GM10847 (cell line): Measurements from ENCODE around the gene ARHGEF18.

ENCODE experiments used
- POLR2A ChIP-seq: IDR thresholded peaks from 2 replicates; pipeline ENCODE4 v1.6.1; 2011; ENCODE audit not compliant: insufficient read length; ENCODE audit errors: extremely low read depth

Gene ARHGEF18

DNA sequence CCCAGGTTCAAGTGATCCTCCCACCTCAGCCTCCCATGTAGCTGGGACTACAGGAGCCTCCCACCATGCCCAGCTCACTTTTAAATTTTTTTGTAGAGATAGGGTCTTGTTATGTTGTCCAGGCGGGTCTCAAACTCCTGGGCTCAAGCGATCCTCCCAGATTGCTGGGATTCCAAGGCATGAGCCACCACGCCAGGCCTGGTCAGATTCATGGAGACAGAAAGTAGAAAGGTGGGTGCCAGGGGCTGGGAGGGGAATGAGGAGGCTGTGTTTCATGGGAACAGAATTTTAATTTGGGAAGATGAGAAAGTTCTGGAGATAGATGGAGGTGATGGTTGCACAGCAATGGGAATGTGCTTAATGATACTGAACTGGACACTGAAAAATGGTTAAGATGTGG, 22.3 kb downstream of the ARHGEF18 start:
- TF ChIP-seq POLR2A: no peak

DNA sequence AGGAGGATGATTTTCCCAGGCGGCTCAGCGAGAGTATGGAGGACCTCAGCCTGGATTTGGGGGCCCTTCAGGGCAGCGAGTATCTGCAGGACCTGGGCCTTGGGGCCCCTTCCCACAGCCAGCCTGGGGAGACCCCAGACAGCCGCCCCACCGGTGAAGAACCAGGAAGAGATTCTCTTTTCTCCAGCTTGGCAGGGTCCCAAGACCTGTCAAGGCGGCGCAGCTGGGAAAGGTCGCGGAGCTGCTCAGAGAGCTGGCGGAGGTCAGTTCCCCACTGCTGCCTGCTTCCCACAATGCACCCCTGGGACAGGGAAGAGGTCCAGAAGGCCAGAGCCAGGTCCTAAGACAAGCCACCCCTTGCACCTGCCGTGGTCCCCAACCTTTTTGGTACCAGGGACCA, 24.1 kb downstream of the ARHGEF18 start:
- no peak for TF ChIP-seq POLR2A

DNA sequence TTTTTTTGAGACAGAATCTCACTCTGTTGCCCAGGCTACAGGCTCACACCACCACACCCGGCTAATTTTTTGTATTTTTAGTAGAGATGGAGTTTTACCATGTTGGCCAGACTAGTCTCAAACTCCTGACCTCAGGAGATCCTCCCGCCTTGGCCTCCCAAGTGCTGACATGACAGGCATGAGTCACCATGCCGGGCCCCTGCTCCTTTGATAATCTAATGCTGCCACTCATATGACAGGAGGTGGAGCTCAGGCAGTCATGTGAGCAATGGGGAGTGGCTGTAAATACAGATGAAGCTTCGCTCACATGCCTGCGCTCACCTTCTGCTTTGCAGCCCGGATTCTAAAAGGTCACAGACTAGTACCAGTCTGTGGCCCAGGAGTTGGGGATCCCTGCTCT, 25.1 kb downstream of the ARHGEF18 start:
- no peak for TF ChIP-seq POLR2A

DNA sequence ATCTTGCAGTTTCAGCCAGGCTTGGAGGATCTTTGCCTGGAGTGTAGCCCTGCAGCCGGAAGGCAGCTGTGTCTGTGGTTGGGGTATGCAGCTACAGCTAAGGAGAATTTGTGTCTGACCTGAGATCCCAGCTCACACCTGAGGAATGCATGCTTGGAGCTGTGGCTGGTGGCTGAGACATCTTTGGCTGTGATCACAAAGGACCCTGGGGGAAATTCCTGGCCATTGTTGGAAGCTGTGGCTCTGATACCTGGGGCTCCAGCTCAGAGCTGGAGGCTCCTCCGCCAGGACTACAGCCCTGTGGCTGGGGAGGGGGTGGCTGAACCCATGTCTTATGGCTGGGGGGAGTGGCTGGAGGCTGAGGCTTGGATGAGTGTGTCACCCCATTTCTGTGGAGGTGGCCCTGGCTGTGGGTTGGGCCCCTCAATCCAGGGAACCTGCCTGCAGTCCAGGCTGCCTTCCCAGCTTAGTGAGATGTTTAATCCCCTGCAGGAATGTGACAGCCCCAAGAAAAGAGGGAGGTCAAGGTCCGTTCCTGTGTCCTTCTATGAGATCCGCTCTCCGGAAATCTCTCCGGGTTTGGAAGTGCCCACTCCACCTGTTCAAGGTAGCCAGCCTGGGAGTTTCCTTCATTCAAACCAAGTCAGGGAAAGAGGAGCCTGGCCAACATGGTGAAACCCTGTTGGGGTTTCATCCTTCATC, 27.6 kb downstream of the ARHGEF18 start:
- TF ChIP-seq POLR2A: no peak

DNA sequence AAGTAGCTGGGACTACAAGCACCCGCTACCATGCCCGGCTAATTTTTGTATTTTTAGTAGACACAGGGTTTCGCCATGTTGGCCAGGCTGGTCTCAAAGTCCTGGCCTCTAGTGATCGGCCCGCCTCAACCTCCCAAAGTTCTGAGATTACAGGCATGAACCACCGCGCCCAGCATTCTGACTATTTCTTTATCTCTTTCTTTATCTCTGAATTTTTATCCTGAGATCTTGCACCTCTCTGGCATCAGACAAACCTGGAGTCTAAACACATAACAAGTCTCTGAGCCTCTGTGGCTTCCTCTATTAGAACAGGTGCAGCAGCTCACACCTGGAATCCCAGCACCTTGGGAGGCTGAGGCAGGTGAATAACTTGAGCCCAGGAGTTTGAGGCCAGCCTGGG, 28.5 kb downstream of the ARHGEF18 start:
- no peak for TF ChIP-seq POLR2A

DNA sequence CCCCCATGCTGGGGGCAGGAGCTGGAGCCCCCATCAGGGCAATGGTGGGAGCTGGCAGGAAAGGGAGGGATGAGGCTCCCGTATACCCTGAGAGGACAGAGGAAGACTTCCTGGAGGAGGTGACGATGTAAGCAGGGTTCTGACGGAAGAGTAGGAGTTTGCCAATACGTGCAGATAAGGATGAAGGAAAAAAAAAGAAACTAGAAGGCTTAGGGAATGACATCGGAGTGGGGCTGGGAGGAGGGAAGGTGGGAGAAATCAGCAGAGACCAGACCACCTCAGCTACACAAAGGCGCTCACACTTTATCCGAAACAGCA, 32.3 kb downstream of the ARHGEF18 start:
- TF ChIP-seq POLR2A: no peak

DNA sequence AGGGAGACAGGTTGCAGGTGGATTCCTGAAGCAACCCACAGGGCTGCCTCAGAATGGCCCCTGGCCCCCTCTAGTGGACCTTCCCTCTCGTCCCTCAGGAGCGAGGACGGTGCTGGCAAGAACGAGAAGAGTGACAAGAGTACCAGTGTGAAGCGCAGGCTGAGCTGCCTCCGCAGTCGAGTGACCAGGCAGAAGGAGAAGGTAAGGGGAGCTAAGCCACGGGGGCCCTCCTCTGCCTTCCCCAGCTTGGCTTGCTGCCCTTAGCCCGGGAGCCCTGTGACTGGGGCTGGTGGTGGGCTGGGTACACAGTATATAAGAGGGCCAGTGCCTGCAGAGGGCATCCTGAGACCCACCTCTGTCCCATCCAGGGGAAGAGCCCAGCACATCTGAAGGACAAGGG, 34.0 kb downstream of the ARHGEF18 start:
- no peak for TF ChIP-seq POLR2A

DNA sequence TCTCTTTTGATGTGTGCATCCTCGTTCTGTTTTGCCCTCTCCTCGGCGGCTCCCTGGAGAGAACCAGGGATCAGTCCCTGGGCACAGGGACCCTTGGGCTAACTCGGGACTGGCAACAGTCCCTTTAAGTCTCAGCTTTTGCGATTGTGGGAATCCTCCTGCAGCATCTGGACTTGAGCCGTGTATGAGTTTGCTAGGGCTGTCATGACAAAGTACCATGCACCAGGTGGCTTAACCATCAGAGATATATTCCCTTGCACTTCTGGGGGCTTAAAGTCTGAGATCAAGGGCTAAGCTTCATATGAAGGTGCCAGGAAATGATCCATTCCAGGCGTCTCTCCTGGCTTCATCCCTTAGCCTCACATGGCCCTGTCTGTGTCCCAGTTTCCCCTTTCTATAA, 34.5 kb downstream of the ARHGEF18 start:
- TF ChIP-seq POLR2A: no peak

DNA sequence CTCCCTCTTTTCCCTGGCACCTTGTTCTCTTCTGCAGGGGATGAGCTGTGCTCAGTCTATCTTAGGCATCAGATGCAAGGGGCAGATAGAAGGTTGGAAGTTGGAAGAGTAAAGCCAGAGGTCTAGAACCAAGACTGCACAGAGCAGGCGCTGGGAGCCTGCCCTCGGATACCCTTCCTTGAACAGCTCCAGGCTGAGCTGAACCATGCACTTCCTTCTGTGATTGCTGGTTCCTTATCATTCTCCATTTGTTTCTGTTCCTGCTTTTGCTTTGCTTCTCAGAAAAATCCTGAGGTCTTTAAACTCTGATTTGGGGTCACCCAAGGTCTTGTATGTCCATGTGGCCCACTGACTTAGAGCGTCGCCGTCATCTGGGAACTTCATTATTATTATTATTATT, 36.3 kb downstream of the ARHGEF18 start:
- TF ChIP-seq POLR2A: no peak

DNA sequence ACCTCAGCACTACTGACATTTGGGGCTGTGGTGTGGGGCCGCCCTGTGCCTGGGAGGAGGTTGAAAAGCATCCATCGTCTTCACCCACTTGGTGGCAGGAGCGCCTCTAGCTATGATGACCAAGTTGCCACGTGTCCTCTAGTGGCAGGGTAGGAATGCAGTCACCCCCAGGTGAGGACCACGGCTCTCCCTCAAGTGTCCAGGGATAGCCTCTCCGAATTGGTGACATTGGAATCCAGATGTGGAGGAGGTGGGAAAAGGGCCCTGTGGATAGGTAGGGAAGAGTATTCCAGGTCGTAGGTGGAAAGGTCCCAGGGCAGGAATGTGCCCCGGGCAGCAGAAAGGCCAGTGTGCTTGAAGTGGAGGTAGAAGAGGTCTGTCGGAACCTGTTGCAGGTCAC, 37.6 kb downstream of the ARHGEF18 start:
- TF ChIP-seq POLR2A: no peak

DNA sequence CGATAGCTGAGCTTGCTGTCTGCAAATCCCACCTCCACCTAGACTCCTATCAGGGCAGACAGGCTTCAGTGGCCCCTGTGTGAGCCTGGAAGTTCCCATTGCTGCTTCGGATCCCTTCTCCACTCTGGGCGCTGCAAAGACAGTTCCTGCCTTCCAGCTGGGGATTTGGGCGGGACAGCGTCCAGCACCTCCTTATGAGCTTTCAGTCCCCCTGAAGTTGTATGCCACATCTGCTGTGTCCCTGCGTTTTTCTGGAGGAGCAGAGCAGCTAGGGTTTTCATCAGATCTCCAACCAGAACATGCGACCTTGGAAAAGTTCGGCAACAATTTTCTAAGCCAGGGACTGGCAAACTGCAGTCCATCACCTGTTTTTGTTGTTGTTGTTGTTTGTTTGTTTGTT, 38.0 kb downstream of the ARHGEF18 start:
- no peak for TF ChIP-seq POLR2A

DNA sequence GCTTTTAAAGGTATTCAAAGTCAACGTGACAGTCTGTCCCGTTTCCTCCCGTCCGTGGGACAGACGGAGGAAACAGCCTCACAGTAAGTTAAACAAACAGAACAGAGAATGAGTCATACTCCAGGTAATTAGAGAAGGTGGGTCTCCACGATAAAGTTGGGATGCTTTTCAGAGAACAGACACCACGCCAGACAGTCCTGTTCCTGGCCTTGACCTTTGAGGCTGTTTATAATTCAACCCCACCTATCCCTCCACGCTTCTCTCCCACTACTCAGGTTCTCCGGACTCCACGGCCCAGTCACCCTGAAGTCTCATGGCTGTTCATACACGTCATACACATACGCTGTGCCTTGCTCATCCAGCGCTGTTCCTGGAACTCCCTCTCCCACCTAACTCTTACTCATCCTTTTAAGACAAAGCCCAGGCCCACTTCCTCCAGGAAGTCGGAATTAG, 42.5 kb downstream of the ARHGEF18 start:
- TF ChIP-seq POLR2A: no peak

DNA sequence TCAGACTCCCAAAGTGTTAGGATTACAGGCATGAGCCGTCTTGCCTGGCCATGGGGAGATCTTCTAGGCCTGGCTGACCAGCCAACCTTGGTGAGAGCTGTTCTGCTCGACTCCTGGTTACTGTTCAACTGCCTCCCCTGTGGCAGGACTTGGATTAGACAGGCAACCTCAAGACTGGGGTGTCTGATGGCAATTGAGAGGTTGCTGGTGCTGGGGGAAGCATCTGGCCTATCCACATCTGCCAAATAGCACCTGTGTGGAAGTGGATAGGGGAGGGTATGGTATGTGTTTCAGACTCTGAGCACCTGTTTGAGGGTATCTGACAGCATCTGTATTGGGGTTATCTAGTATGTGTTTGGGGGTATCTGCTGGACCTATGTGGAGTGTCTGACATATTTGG, 44.7 kb downstream of the ARHGEF18 start:
- TF ChIP-seq POLR2A: no peak

DNA sequence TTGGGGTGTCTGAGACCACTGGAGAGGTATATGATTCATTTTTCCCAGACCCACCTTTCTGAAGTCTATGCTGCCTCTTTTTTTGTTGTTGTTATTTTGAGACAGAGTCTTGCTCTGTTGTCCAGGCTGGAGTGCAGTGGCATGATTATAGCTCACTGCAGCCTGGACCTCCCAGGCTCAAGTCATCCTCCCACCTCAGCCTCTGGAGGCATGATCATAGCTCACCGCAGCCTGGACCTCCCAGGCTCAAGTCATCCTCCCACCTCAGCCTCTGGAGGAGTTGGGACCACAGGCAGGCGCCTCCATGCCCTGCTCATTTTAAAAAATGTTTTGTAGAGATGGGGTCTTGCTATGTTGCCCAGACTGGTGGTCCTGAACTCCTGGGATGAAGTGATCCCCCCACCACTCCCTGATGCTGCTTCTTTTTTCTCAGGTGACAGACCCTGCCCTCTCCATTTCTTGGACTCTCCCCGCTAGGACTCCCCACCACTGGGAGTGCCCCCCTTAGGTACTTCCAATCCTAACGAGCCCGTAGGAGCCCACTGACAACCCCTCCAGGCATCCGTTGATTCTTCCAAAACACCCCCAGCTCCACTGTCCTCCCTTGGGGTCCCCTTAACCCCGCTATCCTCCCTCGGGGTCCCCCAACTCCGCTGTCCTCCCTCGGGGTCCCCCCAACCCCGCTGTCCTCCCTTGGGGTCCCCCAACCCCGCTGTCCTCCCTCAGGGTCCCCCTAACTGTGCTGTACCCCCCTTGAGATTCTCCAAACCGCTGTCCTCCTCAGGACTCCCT, 45.4 kb downstream of the ARHGEF18 start:
- no peak for TF ChIP-seq POLR2A

DNA sequence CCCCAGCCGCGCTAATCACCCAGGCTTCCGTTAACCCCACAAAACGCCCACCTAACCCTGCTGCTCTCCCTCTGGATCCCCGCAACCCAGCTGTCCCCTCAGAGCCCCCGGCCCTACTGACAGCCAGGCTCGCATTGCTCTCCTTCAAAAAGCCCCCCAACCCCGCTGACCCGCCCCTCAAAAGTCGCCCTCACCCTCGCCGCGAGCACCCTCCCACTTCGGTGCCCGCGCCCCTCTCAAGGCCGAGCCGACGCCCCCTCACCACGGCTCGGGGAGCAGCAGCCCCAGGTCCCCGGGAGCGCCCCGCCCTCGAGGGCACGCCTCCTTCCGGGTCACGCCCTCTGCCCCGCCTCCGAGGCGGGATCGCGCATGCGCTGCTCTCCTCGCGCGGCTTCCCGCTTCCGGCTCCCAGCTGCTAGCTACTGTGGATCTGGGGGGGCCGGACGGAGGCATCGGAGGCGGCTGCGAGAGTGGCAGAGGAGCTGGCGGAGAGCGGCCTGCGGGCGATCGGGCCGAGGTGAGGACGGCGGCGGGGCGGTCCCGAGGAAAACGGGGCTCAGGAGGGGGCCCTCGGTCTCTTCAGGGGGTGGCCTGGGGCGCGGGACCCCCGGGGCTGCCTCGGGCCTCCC, 46.1 kb downstream of the ARHGEF18 start:
- TF ChIP-seq POLR2A: peak; percentile 84

DNA sequence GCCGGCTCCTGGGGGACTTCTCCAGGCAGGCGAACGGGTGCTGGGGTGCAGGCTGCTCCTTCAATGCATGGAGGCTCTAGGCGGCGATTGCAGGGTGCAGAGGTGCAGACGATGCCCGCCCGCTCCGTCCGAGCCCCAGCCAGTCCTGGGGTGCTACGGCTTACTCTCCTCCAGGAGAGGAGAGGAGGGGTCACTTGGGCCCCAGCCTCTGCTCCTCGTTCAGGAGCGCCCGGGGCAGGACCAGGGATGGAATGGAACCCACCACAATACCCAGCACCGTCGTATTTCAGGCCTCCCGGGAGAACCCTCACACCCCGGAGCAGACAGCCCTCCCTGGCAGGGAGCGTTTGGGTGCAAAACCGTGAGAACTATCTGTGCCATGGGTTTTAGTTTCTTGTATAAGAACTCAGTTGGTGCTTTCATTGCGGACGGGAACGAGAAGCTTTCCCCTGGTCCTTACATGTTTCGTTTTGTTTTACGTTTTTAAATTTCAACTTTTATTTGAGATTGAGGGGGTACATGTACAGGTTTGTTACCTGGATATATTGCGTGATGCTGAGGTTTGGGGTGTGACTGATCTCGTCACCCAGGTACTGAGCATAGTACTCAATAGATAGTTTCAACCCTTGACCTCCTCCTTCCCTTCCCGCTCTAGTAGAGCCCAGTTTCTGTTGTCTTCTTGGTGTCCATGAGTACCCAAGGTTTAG, 46.8 kb downstream of the ARHGEF18 start:
- TF ChIP-seq POLR2A: no peak
